Omental fat pad (tissue), 4 donors: ENCODE measurements around the gene PPFIA4. TPM values are rescaled to one million over a fixed set of nuclear protein-coding genes. Genes with fewer than 3 reads are reported as not detected.
A peak's percentile ranks its signal among the peaks of the same experiment; 100 is the strongest.

Experiments
- ATAC-seq: fragments of 150-250 bp; one replicate; pipeline ENCODE4 v1.9.1; 2016; ENCODE audit warnings: mild to moderate bottlenecking, moderate library complexity; ENCODE audit not compliant: low FRiP score
- DNase-seq: peaks from one replicate; pipeline ENCODE4 v3.0.0-alpha.2; 2019; ENCODE audit warnings: low spot score
- CTCF ChIP-seq, 3 donors: fragments of 450-650 bp; IDR thresholded peaks; one replicate each; pipeline ENCODE4 v1.5.1; 2016 to 2017; ENCODE audit warnings: antibody characterized with exemption in 3 of 3, mild to moderate bottlenecking in 3 of 3, moderate library complexity in 2 of 3
- total RNA-seq, 4 donors: library from RNA; depleted of rRNA; stranded (reverse); fragments of >200 nt; gene quantifications; one replicate each; pipeline ENCODE4 v1.1.0, GENCODE V29; 2016

PPFIA4 gene
- total RNA-seq, 4 donors from 2014 or later = 0.72 to 1.4 (median 1.2) TPM; not detected in 1

GRCh38 chr1:203116091-203116820, 90.0 kb downstream of the PPFIA4 start:
- DNase-seq (no peak), ATAC-seq (no peak)
- no peak for TF ChIP-seq CTCF (IDR thresholded peaks at IDR 0.05)

- peak; percentile 61 for DNase-seq
- peak in 1 of 3 donors; percentile 58 for TF ChIP-seq CTCF (IDR thresholded peaks at IDR 0.05)
- ATAC-seq = peak; percentile 62
Observed at GRCh38 chr1:203117611-203118575, 91.6 kb downstream of the PPFIA4 start.

- no peak for ATAC-seq
- TF ChIP-seq CTCF (IDR thresholded peaks at IDR 0.05) = no peak
- DNase-seq = no peak
Observed at GRCh38 chr1:203120325-203121153, 94.2 kb downstream of the PPFIA4 start.

- TF ChIP-seq CTCF (IDR thresholded peaks at IDR 0.05) = no peak
Observed at GRCh38 chr1:203121186-203122015, 95.1 kb downstream of the PPFIA4 start.

GRCh38 chr1:203122159-203122558, 95.9 kb downstream of the PPFIA4 start:
- no peak for TF ChIP-seq CTCF (IDR thresholded peaks at IDR 0.05)
- ATAC-seq (no peak), DNase-seq (no peak)

More at GRCh38 chr1:203121186-203122015, 95.1 kb downstream of the PPFIA4 start:
- DNase-seq = no peak
- ATAC-seq = no peak

- ATAC-seq (no peak), DNase-seq (no peak)
- TF ChIP-seq CTCF (IDR thresholded peaks at IDR 0.05) = no peak
Observed at GRCh38 chr1:203124011-203124410, 97.7 kb downstream of the PPFIA4 start.
